DMS153 treated with DMSO at 0.1 percent for 48 hours (cell line): Measurements from ENCODE around the gene MAGI1.
"Not testable (repeated sequence)": the region's sequence is repeated elsewhere in the genome, so short reads cannot be mapped to it uniquely, and the experiment has no call there.

Experiments
- DNase-seq: peaks from one replicate; lab custom pipeline; 2025; ENCODE audit not compliant: unreplicated experiment; lab: John Stamatoyannopoulos, UW

The MAGI1 gene

GRCh38 chr3:65548848-65549625 is 489.7 kb downstream of the MAGI1 start:
- DNase-seq = no peak

- no peak for DNase-seq
These were observed 493.3 kb downstream of the MAGI1 start for GRCh38 chr3:65545429-65545828.

- DNase-seq = not testable (repeated sequence)
These were observed 495.3 kb downstream of the MAGI1 start for GRCh38 chr3:65543391-65543790.

- no peak for DNase-seq
These were observed 498.1 kb downstream of the MAGI1 start for GRCh38 chr3:65540666-65541065.

GRCh38 chr3:65539616-65540015 is 499.1 kb downstream of the MAGI1 start:
- DNase-seq = no peak

GRCh38 chr3:65538101-65538500 is 500.6 kb downstream of the MAGI1 start:
- DNase-seq = no peak

- no peak for DNase-seq
These were observed 501.6 kb downstream of the MAGI1 start for GRCh38 chr3:65537109-65537508.

- DNase-seq = no peak
These were observed 503.5 kb downstream of the MAGI1 start for GRCh38 chr3:65535260-65535659.

- DNase-seq = no peak
These were observed 503.9 kb downstream of the MAGI1 start for GRCh38 chr3:65534805-65535204.

- DNase-seq = no peak
These were observed 506.0 kb downstream of the MAGI1 start for GRCh38 chr3:65532749-65533148.

GRCh38 chr3:65532215-65532614 is 506.5 kb downstream of the MAGI1 start:
- DNase-seq = no peak

GRCh38 chr3:65531499-65531898 is 507.2 kb downstream of the MAGI1 start:
- DNase-seq = no peak

- no peak for DNase-seq
These were observed 512.1 kb downstream of the MAGI1 start for GRCh38 chr3:65526656-65527055.

GRCh38 chr3:65524584-65524983 is 514.1 kb downstream of the MAGI1 start:
- no peak for DNase-seq

GRCh38 chr3:65523878-65524277 is 514.8 kb downstream of the MAGI1 start:
- DNase-seq = no peak

GRCh38 chr3:65521032-65521431 is 517.7 kb downstream of the MAGI1 start:
- DNase-seq = no peak

- no peak for DNase-seq
These were observed 521.7 kb downstream of the MAGI1 start for GRCh38 chr3:65516998-65517397.

- DNase-seq = not testable (repeated sequence)
These were observed 524.4 kb downstream of the MAGI1 start for GRCh38 chr3:65514317-65514716.

- not testable (repeated sequence) for DNase-seq
These were observed 529.3 kb downstream of the MAGI1 start for GRCh38 chr3:65509423-65509794.

GRCh38 chr3:65508750-65509422 is 529.8 kb downstream of the MAGI1 start:
- DNase-seq = no peak

- no peak for DNase-seq
These were observed 531.3 kb downstream of the MAGI1 start for GRCh38 chr3:65507437-65507836.

GRCh38 chr3:65503776-65504175 is 534.9 kb downstream of the MAGI1 start:
- DNase-seq = no peak

GRCh38 chr3:65502526-65502925 is 536.2 kb downstream of the MAGI1 start:
- no peak for DNase-seq
